GM23248 (cell line): ENCODE measurements around the gene CASP7.

Source experiments
- EZH2 ChIP-seq: fragments of 200-600 bp; sonication (generic); IDR thresholded peaks from 2 replicates; pipeline ENCODE4 v1.6.1; 2018; ENCODE audit warnings: antibody characterized with exemption, mild to moderate bottlenecking; ENCODE audit not compliant: insufficient read depth, poor library complexity, severe bottlenecking
- EZH2phosphoT487 ChIP-seq: fragments of 200-600 bp; sonication (generic); IDR thresholded peaks from 2 replicates; pipeline ENCODE4 v1.6.1; 2018; ENCODE audit warnings: antibody characterized with exemption, moderate library complexity, mild to moderate bottlenecking, low read depth; ENCODE audit not compliant: insufficient read depth

DNA sequence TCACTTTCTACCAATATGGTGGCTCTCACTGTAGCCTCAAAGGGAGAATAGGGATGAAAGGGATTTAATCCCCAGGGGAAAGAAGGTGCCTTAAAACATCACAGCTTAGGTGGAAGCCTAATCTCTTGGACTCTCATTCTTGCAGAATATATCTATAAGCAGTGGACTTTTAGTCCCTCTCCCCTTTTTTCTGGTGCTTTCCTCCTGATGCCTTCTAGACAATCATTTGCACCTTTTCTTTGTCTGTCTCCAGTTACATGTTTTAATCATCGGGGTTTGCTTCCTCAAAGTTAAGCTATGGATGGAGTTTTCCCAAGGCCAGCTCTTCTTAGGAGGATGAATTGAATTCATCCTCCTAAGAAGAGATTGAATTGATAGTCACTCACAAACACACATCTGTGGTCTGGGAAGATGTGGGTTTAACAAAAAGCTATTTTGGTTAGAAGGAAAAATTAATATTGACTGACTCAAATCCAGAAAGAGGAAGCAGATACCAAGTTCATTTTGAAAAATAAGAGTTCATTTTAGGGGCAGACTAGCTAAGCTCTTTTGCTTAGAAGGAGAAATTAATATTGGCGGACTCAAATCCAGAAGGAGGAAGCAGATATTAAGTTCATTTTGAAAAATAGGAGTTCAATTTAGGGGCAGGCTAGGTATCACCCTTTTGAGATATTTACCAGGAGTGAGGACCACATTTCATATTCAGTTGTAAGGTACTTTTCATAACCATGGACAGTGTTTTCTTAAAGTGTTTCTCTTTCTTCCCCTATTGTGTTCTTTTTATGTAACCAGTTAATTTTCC is 36.6 kb downstream of the CASP7 start:
- no peak for TF ChIP-seq EZH2phosphoT487
- no peak for TF ChIP-seq EZH2
